ENCODE data around the gene PPFIA4.

The PPFIA4 gene

GRCh38 chr1:203038217-203038741, 12.0 kb downstream of the PPFIA4 start:
- in situ Hi-C loops (cut with MboI; ENCODE audit: low sequenced_read_pairs), result loop anchor here (10.0 to 25.0 kb wide), 4 partner anchors 87 to 449 kb away; partner anchors contain the start of genes ADORA1, OPTC and PRELP

- in situ Hi-C loops (cut with MboI; ENCODE audit: low sequenced_read_pairs), result loop anchor here (10.0 to 25.0 kb wide), 4 partner anchors 86 to 448 kb away; partner anchors contain the start of genes ADORA1, OPTC and PRELP
Observed at GRCh38 chr1:203038891-203039608, 12.8 kb downstream of the PPFIA4 start.

- in situ Hi-C loops (cut with MboI; ENCODE audit: low sequenced_read_pairs), result loop anchor here (10.0 to 25.0 kb wide), 4 partner anchors 85 to 447 kb away; partner anchors contain the start of genes ADORA1, OPTC and PRELP
Observed at GRCh38 chr1:203039609-203040512, 13.6 kb downstream of the PPFIA4 start.

GRCh38 chr1:203040513-203041275, 14.4 kb downstream of the PPFIA4 start:
- in situ Hi-C loops (cut with MboI; ENCODE audit: low sequenced_read_pairs), result loop anchor here (25.0 kb wide), 1 partner anchor 447 kb away; the partner anchor contains the start of genes OPTC and PRELP

DNA sequence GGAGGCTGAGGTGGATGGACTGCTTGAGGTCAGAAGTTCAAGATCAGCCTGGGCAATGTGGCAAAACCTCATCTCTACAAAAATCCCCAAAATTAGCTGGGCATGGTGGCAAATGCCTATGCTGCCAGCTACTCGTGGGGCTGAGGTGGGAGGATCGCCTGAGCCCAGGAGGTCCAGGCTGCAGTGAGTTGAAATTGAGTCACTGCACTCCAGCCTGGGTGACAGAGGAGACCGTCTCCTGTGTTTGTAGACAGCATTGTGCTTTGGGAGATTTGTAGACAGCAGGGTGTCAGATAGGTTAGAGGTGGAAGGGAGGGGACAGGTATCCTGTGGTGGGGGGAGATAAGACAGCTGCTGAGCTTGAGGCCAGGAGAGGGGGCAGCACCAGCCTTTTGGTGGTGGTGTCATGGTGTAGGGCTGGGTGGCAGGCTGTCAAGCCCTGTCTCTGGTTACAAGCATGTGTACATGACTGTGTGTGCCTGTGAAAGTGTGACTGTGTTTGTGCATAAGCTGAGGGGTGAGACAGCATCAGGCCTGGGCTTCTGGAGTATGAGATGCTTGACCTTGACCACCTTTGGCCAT, 15.2 kb downstream of the PPFIA4 start:
- in situ Hi-C loops (cut with MboI; ENCODE audit: low sequenced_read_pairs), result loop anchor here (25.0 kb wide), 1 partner anchor 446 kb away; the partner anchor contains the start of genes OPTC and PRELP

DNA sequence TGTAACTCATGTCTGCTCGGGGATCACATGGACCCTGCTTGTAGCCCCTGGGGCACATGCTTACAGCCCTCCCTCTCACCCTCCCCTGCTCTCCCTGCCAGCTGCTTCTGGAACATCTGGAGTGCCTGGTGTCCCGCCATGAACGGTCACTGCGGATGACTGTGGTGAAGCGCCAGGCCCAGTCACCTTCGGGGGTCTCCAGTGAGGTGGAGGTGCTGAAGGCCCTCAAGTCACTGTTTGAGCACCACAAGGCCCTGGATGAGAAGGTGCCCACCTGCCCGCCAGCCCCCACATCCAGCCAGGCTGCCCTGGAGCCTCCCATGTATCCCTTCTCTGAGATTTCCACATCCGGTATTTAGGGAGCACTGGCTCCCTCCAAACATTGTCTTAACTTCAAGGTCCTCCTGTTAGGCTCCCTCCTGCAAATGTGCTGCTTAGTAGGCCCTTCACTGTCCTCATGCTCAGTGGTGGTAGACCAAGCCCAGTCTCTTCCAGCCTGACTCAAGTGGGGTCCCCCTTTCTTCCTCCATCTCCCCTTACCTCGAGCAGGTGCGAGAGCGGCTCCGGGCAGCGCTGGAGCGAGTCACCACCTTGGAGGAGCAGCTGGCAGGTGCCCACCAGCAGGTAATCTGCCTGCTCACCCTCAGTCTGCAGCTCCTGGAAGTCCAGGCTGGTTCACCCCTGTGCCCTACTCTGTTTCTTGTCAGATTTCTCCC, 17.7 kb downstream of the PPFIA4 start:
- in situ Hi-C loops (cut with MboI; ENCODE audit: low sequenced_read_pairs), result loop anchor here (25.0 kb wide), 1 partner anchor 443 kb away; the partner anchor contains the start of genes OPTC and PRELP

GRCh38 chr1:203044546-203045250, 18.4 kb downstream of the PPFIA4 start:
- in situ Hi-C loops (cut with MboI; ENCODE audit: low sequenced_read_pairs), result loop anchor here (25.0 kb wide), 1 partner anchor 443 kb away; the partner anchor contains the start of genes OPTC and PRELP

DNA sequence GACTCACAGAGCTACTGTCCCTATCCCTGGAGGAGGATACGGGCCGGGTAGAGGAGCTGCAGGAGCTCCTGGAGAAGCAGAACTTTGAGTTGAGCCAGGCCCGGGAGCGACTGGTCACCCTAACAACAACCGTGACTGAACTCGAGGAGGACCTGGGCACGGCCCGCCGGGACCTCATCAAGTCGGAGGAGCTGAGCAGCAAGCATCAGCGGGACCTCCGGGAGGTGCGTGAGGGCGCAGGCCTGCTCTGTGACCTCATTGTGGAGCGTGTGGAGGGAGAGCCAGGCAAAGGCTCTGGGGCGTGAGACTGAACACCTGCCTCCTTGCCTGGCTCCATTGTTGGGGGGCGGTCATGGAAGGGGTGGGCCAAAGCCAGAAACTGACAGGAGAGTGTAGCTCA, 19.0 kb downstream of the PPFIA4 start:
- in situ Hi-C loops (cut with MboI; ENCODE audit: low sequenced_read_pairs), result loop anchor here (25.0 kb wide), 1 partner anchor 442 kb away; the partner anchor contains the start of genes OPTC and PRELP

DNA sequence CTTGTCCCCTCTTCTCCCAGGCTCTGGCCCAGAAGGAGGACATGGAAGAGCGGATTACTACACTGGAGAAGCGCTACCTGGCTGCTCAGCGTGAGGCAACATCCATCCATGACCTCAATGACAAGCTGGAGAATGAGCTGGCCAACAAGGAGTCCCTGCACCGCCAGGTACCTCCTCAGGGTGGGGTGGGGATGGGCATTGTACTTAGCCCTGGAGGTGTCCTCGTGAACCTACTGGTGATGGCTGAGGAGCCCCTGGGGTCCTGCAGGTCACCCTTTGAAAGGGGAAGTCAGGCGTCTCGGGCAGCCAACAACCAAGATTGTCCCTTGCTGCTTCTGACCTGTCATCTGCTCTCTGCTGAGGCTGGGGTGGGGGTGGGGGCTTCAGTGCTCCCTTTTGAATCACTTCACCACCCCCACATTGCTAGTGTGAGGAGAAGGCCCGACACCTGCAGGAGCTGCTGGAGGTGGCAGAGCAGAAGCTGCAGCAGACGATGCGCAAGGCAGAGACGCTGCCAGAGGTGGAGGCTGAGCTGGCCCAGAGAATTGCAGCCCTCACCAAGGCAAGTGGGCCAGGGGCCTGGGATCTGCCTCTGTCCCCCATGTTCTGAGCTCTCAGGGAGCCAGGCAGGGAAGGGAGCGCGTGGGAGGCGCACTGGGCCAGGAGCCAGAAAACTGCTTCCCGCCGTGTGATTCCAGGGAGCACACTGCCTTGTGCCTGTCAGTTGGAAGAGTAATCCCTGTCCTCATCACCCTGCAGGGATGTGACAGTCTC, 19.7 kb downstream of the PPFIA4 start:
- in situ Hi-C loops (cut with MboI; ENCODE audit: low sequenced_read_pairs), result loop anchor here (25.0 kb wide), 1 partner anchor 441 kb away; the partner anchor contains the start of genes OPTC and PRELP

DNA sequence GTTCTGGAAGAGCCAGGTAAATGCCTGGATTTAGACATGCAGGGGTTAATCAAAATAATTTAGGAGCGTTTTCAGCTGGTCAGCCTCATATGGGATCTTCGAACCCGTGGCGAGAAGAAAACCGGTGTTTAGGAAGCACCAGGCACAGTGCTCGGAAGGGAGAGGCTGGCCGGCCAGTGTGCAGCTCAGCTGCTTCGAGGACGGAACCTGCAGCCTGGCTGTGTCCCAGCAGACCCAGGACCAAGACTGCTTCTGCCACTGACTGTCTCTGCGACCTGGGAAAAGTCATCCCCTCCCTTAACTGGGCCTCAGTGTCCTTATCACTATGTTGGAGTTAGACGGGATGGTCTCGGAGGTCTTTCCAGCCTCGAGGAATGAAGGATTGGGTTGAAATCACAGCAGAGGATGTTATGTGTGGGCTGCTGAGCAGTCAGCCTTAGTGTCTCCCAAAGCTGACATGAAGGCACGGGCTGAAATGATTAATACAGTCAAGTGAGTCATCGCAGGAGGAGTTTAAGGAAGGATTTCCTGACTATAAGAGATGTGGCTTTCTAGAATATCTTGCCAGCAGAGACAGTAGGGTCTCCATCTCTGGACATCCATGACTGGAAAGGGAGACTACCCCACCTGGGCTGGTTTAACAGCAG, 20.8 kb downstream of the PPFIA4 start:
- in situ Hi-C loops (cut with MboI; ENCODE audit: low sequenced_read_pairs), result loop anchor here (25.0 kb wide), 1 partner anchor 440 kb away; the partner anchor contains the start of genes OPTC and PRELP

DNA sequence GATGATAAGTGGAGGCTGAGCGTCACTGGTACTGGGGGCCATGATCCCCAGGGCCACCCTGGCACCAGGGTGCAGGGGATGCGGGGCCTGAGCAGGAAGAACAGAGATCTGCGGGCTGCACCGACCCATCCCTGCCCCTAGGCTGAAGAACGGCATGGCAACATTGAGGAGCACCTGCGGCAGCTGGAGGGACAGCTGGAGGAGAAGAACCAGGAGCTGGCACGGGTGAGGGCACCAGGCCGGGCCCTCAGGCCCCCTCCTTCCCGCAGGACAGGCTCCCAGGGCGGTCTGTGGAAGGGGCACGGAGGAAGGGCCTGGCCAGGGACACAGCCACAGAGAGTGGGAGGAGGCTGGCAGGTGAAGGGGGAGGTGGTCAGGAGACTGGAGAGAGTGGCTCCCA, 21.8 kb downstream of the PPFIA4 start:
- in situ Hi-C loops (cut with MboI; ENCODE audit: low sequenced_read_pairs), result loop anchor here (25.0 kb wide), 1 partner anchor 439 kb away; the partner anchor contains the start of genes OPTC and PRELP

GRCh38 chr1:203048555-203049051, 22.3 kb downstream of the PPFIA4 start:
- in situ Hi-C loops (cut with MboI; ENCODE audit: low sequenced_read_pairs), result loop anchor here (25.0 kb wide), 1 partner anchor 439 kb away; the partner anchor contains the start of genes OPTC and PRELP

GRCh38 chr1:203049077-203049476, 22.8 kb downstream of the PPFIA4 start:
- in situ Hi-C loops (cut with MboI; ENCODE audit: low sequenced_read_pairs), result loop anchor here (25.0 kb wide), 1 partner anchor 438 kb away; the partner anchor contains the start of genes OPTC and PRELP

DNA sequence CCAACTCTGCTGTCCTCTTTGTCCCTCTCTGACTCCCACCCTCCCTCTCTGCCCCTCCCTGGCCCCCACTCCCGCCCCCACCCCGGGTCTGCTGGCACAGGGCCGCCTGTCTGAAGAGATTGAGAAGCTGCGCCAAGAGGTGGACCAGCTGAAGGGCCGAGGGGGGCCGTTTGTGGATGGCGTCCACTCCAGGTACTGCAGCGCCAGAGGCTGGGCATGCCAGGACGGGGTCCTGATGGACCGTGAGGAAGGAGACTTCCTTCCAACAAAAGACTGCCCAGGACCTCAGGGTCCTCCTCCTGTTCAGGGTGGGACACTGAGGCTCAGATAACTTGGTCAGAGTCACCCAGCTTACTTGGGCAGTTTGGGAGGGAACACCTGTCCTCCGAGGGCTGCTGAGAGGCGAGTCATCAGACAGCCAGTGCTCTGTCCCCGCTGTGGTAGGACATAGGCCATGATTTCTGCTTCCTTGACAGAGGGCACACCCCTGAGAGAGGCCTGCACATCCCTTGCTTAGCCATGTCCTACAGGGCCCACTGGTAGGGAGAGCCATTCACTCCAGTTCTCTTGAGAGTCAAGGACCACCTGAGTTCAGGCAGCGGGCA, 23.4 kb downstream of the PPFIA4 start:
- in situ Hi-C loops (cut with MboI; ENCODE audit: low sequenced_read_pairs), result loop anchor here (25.0 kb wide), 1 partner anchor 438 kb away; the partner anchor contains the start of genes OPTC and PRELP

DNA sequence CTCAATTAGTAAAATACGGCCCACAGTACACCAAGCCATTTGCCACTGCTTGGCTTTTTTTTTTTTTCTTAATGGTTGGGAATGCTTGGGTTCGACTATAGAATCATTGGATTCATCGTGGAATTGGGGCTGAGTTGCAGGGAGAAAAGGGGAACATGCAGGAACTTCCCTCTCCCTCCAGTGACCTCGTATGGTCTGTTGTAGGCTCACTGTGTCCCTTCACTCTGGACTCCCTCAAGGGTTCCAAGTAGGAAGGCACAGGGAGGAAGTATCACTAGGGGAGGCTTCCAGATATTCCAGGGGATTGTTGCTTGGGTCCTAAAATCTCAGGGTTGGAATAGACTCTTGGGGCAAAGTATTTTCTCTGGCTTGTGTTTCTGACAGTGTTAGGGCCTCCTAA, 24.5 kb downstream of the PPFIA4 start:
- in situ Hi-C loops (cut with MboI; ENCODE audit: low sequenced_read_pairs), result no loop called here

- in situ Hi-C loops (cut with MboI; ENCODE audit: low sequenced_read_pairs), result no loop called here
Observed at GRCh38 chr1:203051841-203052324, 25.6 kb downstream of the PPFIA4 start.
